AG09319 (cell line): ENCODE measurements around the gene GCG.
A peak's percentile ranks its signal among the peaks of the same experiment; 100 is the strongest.

Experiments
- DNase-seq: peaks from one replicate; pipeline ENCODE4 v3.0.0-alpha.2; 2010; ENCODE audit warnings: low read depth; ENCODE audit errors: extremely low read depth
- TF ChIP-seq, protein P1 (sequence below): IDR thresholded peaks from 2 replicates; pipeline ENCODE4 v1.5.1; 2011; ENCODE audit warnings: low read depth, mild to moderate bottlenecking, inconsistent platforms, low read length, moderate library complexity

GCG gene

DNA sequence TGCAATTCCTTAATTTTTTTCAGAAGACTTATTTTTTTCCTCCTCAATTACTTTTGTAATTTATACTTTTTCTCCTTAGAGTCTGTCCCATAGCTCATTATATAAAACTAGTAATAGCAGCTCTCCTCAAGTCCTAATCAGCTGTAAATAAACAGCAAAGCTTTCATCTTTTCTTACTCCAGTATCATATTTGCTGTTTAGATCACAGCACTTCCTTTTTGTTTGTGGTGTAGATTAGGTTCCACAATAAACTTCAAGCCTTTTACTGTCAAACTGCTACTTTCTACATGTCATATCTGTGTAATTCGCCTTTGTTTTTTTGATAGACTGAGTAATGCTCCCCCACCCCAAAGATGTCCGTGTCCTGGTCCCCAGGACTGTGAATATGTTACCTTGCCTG is 25.5 kb downstream of the GCG start:
- TF ChIP-seq, protein P1, sequence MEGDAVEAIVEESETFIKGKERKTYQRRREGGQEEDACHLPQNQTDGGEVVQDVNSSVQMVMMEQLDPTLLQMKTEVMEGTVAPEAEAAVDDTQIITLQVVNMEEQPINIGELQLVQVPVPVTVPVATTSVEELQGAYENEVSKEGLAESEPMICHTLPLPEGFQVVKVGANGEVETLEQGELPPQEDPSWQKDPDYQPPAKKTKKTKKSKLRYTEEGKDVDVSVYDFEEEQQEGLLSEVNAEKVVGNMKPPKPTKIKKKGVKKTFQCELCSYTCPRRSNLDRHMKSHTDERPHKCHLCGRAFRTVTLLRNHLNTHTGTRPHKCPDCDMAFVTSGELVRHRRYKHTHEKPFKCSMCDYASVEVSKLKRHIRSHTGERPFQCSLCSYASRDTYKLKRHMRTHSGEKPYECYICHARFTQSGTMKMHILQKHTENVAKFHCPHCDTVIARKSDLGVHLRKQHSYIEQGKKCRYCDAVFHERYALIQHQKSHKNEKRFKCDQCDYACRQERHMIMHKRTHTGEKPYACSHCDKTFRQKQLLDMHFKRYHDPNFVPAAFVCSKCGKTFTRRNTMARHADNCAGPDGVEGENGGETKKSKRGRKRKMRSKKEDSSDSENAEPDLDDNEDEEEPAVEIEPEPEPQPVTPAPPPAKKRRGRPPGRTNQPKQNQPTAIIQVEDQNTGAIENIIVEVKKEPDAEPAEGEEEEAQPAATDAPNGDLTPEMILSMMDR: no peak

DNA sequence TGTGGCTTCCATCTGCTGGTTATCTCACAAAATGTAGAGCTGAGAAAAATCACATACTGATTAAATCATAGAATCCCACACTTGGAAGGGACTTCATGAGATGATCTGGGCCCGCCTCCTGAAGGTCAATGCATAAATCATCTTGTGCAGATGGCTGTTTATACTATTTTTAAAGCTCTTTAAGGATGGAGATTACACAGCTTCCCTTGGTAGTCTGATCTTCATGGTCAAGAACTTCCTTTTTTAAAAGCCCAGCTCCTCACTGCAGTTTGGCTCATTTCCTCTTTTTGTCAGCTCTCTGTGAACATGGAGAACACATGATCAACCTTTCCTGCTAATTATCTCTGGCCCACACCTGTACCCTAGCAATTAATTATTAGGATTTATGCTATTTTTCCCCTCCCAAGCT is 25.9 kb downstream of the GCG start:
- no peak for DNase-seq
- TF ChIP-seq, protein P1: no peak

More for the DNA sequence above, 25.5 kb downstream of the GCG start:
- no peak for DNase-seq

DNA sequence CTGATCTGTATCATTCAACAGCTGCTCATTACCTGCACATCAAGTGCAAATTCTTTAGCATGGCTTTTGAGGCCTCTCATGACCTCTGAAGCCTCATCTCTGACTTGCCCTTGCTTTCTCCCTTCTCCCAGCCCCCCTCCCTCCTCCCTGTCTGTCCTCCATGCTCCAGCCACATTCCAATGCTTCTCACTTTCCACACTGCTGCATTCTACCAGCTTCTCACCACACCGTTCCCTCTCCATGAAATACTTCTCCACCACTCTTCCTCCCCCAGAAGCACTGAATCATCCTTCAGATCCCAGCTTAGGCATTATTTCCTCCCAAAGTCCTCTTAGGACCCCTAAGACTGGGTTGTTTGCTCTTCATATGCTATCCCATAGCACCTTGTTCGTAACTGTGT is 26.9 kb downstream of the GCG start:
- no peak for DNase-seq
- TF ChIP-seq, protein P1: no peak

DNA sequence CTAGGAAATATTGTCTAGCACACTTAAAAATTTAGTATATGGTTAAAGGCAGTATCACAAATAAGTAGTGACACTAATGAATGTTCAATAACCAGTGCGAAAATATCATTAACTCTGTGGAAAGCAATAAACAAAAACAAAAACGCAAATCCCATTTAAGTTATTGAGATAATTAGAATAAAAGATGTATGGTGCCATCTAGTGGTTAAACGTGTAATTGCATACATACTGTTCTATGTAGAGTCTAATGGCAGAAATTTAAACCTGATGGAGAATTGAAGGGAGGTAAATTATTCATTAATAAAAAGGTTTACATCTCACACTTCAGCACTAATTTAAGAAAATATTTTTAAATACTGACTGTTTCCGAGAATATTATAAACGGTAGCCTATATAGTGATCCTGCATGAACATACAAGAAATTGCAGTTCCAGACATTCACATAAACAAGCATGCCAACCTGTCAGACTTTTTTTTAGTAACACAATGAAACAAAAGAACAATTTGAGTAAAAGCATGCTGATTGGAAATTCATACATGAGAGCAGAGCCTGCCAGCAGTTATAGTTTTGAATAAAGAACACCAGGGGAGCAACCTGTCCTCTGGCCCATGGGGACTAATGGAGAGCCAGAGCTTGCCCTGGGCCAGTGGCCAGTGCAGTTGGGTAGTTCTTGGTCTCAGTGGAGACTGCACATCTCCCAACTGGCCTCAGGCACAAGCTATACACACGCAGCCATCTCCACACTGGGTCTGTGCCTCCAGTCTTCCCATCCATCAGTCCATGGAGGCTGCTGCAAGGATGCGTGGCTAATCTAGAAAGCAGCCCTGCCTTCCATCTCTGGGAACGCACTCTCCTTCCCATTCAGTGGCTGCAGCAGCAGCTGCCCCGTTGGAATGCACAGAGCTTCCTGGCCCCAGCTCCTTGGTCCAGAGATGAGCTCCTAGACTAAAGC is 28.0 kb downstream of the GCG start:
- DNase-seq: no peak
- TF ChIP-seq, protein P1: peak; percentile 47

DNA sequence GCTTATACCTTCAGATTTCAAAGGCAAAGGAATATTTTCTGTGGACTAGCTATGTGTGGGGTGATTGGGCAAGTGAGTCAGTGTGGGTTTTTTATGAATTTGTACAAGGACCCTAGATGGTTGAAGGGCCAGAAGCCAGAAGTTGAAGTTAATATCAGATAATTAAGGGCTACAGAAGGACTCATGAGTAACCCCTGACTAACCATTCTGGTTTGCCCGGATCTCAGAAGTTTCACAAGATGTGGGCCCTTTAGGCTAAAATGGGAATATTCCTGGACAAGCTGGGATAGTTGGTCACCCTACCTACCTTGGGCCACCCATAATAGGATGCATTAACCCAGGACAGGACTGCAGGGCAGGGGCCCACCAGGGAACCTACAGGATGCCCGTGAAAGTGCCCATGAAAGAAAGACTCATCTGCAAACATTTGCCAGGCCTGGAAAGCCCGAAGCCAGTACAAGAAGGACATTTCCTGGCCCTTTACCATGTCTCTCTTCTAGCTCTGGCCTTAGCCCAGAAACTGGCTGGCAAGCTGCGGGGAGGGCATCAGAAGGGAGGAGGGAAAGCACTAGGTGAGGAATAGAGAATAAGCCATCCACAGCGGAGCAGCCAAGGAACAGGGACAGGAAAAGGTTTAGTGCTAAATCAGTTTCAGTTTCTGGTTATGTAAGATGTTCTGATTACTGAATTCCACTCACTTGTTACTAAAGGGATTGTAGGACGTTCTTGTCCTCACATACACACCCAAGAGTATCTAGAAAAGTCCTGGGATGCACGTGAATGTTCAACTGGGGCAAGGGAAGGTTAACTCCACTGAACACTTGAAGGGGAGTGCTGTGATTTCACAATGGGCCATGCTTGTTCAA is 33.6 kb downstream of the GCG start:
- DNase-seq: peak; percentile 52
- TF ChIP-seq, protein P1: no peak

DNA sequence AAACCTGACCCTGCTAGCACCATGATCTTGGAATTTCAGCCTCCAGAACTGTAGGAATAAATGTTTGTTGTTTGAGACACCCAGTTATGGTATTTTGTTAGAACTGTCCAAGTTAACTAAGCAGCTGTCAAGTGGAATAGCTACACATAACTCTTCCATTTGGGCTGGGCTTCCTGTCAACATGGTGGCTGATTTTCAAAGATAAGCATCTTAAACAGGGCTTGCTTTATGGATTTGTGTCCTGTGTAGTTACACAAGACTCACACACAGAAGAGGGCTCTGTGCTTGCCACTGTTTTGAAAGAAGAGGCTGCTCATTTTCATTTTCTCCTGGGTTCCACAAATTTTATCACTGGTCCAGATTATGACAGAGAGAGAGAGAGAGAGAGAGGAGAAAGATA is 35.7 kb downstream of the GCG start:
- TF ChIP-seq, protein P1: no peak
- no peak for DNase-seq

DNA sequence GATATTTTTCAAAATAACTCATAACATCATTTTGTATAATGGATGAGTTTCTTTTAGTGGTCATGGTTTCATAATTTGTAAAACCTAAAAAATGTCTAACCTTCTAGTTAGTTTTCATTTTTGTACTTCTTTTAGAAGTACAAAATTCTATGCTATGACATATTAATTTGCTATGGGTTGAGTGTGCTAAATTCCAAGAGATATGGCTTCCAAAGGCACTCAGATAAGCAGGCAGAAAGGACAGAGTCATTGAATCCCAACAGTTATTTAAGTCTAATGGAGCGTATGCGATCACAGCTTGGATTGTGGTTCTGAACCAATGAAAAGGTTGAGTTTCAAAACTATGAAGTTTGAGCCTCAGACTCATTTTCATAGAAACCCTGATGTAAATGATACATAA is 37.0 kb downstream of the GCG start:
- DNase-seq: no peak
- TF ChIP-seq, protein P1: no peak
